NT2/D1 (cell line): ENCODE results near the gene MGST2.
"Not testable (repeated sequence)": the region's sequence is repeated elsewhere in the genome, so short reads cannot be mapped to it uniquely, and the experiment has no call there.

Experiments used
- DNase-seq: peaks from one replicate; pipeline ENCODE4 v3.0.0-alpha.2; 2011; ENCODE audit warnings: low read depth, low spot score
- H3K27me3 ChIP-seq: 2 replicates; pipeline ENCODE4 v1.6.0; 2011; ENCODE audit warnings: mild to moderate bottlenecking; ENCODE audit not compliant: insufficient read length, insufficient read depth
- H3K36me3 ChIP-seq: 2 replicates; pipeline ENCODE4 v1.6.1; 2011; ENCODE audit warnings: mild to moderate bottlenecking, low read length, mixed read lengths; ENCODE audit not compliant: insufficient read depth, insufficient read length
- H3K4me1 ChIP-seq: 2 replicates; pipeline ENCODE4 v1.5.1; 2011; ENCODE audit not compliant: insufficient read depth, insufficient read length
- H3K4me3 ChIP-seq: 2 replicates; pipeline ENCODE4 v1.5.1; 2011; ENCODE audit warnings: low read depth; ENCODE audit not compliant: insufficient read length
- H3K9ac ChIP-seq: 2 replicates; pipeline ENCODE4 v1.6.0; 2011; ENCODE audit warnings: low read depth; ENCODE audit not compliant: insufficient read length
- H3K9me3 ChIP-seq: 2 replicates; pipeline ENCODE4 v1.5.1; 2011; ENCODE audit warnings: mild to moderate bottlenecking, low read length; ENCODE audit not compliant: insufficient read depth
- SUZ12 ChIP-seq: IDR thresholded peaks from 2 replicates; pipeline ENCODE4 v1.6.1; 2011; ENCODE audit not compliant: insufficient read length, insufficient read depth; ENCODE audit errors: extremely low read depth
- YY1 ChIP-seq: IDR thresholded peaks from 2 replicates; pipeline ENCODE4 v1.6.1; 2011; ENCODE audit not compliant: insufficient read length, insufficient read depth
- ZNF274 ChIP-seq: IDR thresholded peaks from 2 replicates; pipeline ENCODE4 v1.6.1; 2011; ENCODE audit warnings: mild to moderate bottlenecking, low read depth, low read length

The MGST2 gene

GRCh38 chr4:139625482-139625881 is 40.1 kb upstream of the MGST2 start:
- Histone ChIP-seq H3K4me3 (no peak overlapping the region), H3K36me3 (no peaks in the 10 kb centered on the region), H3K9me3 (peaks cover 11% of the 10 kb centered on the region; the same call in 1 of the 2 replicates), H3K4me1 (no peaks in the 10 kb centered on the region), H3K9ac (no peak overlapping the region), H3K27me3 (peaks cover 65% of the 10 kb centered on the region)
- no peak for TF ChIP-seq YY1
- TF ChIP-seq ZNF274 = no peak
- TF ChIP-seq SUZ12 = no peak
- DNase-seq = no peak

GRCh38 chr4:139628184-139629012 is 37.2 kb upstream of the MGST2 start:
- peaks cover 5% of the 10 kb centered on the region; the same call in 1 of the 2 replicates for H3K9me3 ChIP-seq
- H3K4me3 ChIP-seq = peak overlapping the region; percentile 9
- H3K36me3 ChIP-seq = no peaks in the 10 kb centered on the region
- H3K4me1 ChIP-seq = no peaks in the 10 kb centered on the region
- H3K9ac ChIP-seq = no peak overlapping the region
- DNase-seq = peak; percentile 55
- H3K27me3 ChIP-seq = peaks cover 77% of the 10 kb centered on the region
- TF ChIP-seq ZNF274 = no peak
- no peak for TF ChIP-seq YY1
- TF ChIP-seq SUZ12 = no peak

GRCh38 chr4:139629436-139630125 is 36.0 kb upstream of the MGST2 start:
- Histone ChIP-seq H3K27me3 (peaks cover 73% of the 10 kb centered on the region), H3K36me3 (no peaks in the 10 kb centered on the region), H3K9me3 (no peaks in the 10 kb centered on the region), H3K9ac (no peak overlapping the region), H3K4me3 (no peak overlapping the region), H3K4me1 (no peaks in the 10 kb centered on the region)
- no peak for DNase-seq
- TF ChIP-seq SUZ12 = no peak

GRCh38 chr4:139630126-139630495 is 35.5 kb upstream of the MGST2 start:
- Histone ChIP-seq H3K36me3 (no peaks in the 10 kb centered on the region), H3K27me3 (peaks cover 73% of the 10 kb centered on the region), H3K9me3 (no peaks in the 10 kb centered on the region), H3K4me3 (no peak overlapping the region), H3K9ac (no peak overlapping the region), H3K4me1 (no peaks in the 10 kb centered on the region)
- DNase-seq = no peak
- TF ChIP-seq ZNF274 (no peak), SUZ12 (no peak), YY1 (no peak)

GRCh38 chr4:139630991-139631390 is 34.6 kb upstream of the MGST2 start:
- DNase-seq = no peak
- H3K27me3 ChIP-seq = peaks cover 64% of the 10 kb centered on the region
- no peak overlapping the region for H3K9ac ChIP-seq
- H3K36me3 ChIP-seq = no peaks in the 10 kb centered on the region
- TF ChIP-seq YY1 (no peak), SUZ12 (no peak), ZNF274 (no peak)
- no peak overlapping the region for H3K4me3 ChIP-seq
- no peaks in the 10 kb centered on the region for H3K9me3 ChIP-seq
- H3K4me1 ChIP-seq = no peaks in the 10 kb centered on the region

GRCh38 chr4:139631791-139632190 is 33.8 kb upstream of the MGST2 start:
- H3K27me3 ChIP-seq = peaks cover 56% of the 10 kb centered on the region

GRCh38 chr4:139632739-139633138 is 32.9 kb upstream of the MGST2 start:
- peaks cover 46% of the 10 kb centered on the region for H3K27me3 ChIP-seq
- H3K36me3 ChIP-seq, H3K9ac ChIP-seq: not testable (repeated sequence)

More at GRCh38 chr4:139631791-139632190, 33.8 kb upstream of the MGST2 start:
- H3K4me3 ChIP-seq = no peak overlapping the region
- TF ChIP-seq SUZ12 (no peak), YY1 (no peak), ZNF274 (no peak)
- H3K36me3 ChIP-seq = no peaks in the 10 kb centered on the region
- no peak for DNase-seq
- no peak overlapping the region for H3K9ac ChIP-seq
- H3K9me3 ChIP-seq = no peaks in the 10 kb centered on the region
- no peaks in the 10 kb centered on the region for H3K4me1 ChIP-seq

More at GRCh38 chr4:139632739-139633138, 32.9 kb upstream of the MGST2 start:
- not testable (repeated sequence) for H3K4me1 ChIP-seq, DNase-seq, H3K4me3 ChIP-seq, H3K9me3 ChIP-seq
